ENCODE data around the gene DNAH10.

DNA sequence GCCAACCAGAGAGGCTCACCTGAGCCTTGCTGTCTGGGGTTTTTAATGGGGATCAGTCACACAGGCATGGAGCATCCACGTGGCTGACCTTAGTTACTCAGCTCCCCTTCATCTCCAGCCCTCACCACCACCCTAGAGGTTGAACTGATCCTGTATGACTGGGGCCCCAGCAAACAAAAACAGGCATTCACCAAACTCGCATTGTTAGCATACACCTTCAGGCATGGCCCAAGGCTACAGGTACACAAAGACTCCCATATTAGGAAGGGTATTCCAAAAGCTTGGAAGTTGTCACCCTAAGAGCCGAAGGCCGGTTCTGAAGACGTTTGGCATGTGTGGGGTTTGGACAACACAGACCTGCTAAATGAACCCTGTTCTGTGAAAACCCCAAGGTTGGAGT lies 10.0 kb downstream of the DNAH10 start:
- TF ChIP-seq EZH2 (IDR thresholded peaks at IDR 0.05; ENCODE audit: borderline replicate concordance, control insufficient read depth, low read depth, low read length) = no peak
- TF ChIP-seq, protein P1, sequence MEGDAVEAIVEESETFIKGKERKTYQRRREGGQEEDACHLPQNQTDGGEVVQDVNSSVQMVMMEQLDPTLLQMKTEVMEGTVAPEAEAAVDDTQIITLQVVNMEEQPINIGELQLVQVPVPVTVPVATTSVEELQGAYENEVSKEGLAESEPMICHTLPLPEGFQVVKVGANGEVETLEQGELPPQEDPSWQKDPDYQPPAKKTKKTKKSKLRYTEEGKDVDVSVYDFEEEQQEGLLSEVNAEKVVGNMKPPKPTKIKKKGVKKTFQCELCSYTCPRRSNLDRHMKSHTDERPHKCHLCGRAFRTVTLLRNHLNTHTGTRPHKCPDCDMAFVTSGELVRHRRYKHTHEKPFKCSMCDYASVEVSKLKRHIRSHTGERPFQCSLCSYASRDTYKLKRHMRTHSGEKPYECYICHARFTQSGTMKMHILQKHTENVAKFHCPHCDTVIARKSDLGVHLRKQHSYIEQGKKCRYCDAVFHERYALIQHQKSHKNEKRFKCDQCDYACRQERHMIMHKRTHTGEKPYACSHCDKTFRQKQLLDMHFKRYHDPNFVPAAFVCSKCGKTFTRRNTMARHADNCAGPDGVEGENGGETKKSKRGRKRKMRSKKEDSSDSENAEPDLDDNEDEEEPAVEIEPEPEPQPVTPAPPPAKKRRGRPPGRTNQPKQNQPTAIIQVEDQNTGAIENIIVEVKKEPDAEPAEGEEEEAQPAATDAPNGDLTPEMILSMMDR (IDR thresholded peaks at IDR 0.05 in 2 of 3, conservative IDR thresholded peaks at IDR 0.05 in 1 of 3; ENCODE audit: control insufficient read depth in 2 of 3, extremely low read depth in 1 of 3, insufficient read depth in 1 of 3, low read depth in 3 of 3, low read length in 3 of 3) = no peak
- no peak for TF ChIP-seq ZBED1 (IDR thresholded peaks at IDR 0.05; ENCODE audit: borderline replicate concordance)
- no peak for TF ChIP-seq TBL1XR1 (IDR thresholded peaks at IDR 0.05; ENCODE audit: low read depth, low read length)
- TF ChIP-seq TAF1 (IDR thresholded peaks at IDR 0.05; ENCODE audit: borderline replicate concordance, low read depth, low read length) = no peak
- no peak for TF ChIP-seq ZZZ3 (IDR thresholded peaks at IDR 0.05; ENCODE audit: control insufficient read depth, insufficient read length, low read depth)
- no peak for TF ChIP-seq KAT2A (conservative IDR thresholded peaks at IDR 0.05; ENCODE audit: control insufficient read depth, low read depth, low read length)
- TF ChIP-seq IRF4 (IDR thresholded peaks at IDR 0.05; ENCODE audit: low read depth, low read length) = no peak
- TF ChIP-seq, protein P2, sequence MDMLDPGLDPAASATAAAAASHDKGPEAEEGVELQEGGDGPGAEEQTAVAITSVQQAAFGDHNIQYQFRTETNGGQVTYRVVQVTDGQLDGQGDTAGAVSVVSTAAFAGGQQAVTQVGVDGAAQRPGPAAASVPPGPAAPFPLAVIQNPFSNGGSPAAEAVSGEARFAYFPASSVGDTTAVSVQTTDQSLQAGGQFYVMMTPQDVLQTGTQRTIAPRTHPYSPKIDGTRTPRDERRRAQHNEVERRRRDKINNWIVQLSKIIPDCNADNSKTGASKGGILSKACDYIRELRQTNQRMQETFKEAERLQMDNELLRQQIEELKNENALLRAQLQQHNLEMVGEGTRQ (IDR thresholded peaks at IDR 0.05; ENCODE audit: borderline replicate concordance, low read depth, low read length) = no peak
- no peak for TF ChIP-seq KDM1A (IDR thresholded peaks at IDR 0.05; ENCODE audit: borderline replicate concordance)
- no peak for TF ChIP-seq CHD2 (IDR thresholded peaks at IDR 0.05; ENCODE audit: borderline replicate concordance, low read depth, low read length)
